ENCODE data around the gene DMWD.

DNA sequence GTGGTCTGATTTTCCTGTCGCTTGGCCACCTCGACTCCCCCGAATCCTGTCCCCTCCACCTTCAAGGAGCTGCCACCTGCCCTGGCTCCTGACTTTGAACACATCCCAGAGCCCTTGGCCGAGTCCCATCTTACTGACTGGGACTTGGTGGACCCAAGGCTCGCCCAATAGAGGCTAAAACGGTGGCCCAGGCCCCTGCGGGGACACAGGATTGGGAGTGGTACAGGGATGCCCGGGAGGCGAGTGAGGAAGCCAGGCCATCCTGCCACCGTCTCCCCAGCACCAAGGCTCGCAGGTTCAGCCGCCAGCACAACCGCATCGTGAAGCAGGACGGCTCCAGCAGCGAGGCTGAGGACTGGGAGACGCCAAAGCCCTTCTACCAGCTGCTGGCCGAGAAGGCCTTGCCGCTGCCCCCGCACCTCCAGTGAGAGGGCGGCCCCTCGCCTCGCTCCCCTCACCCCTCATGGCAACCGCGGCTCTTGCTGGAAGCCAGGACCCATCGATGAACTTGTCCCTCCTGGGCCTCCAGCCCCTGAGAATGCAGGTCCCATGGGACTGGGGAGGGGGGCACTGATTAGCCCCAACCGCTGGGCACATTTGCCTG, 28.9 kb downstream of the DMWD start:
- TF ChIP-seq, protein P1, sequence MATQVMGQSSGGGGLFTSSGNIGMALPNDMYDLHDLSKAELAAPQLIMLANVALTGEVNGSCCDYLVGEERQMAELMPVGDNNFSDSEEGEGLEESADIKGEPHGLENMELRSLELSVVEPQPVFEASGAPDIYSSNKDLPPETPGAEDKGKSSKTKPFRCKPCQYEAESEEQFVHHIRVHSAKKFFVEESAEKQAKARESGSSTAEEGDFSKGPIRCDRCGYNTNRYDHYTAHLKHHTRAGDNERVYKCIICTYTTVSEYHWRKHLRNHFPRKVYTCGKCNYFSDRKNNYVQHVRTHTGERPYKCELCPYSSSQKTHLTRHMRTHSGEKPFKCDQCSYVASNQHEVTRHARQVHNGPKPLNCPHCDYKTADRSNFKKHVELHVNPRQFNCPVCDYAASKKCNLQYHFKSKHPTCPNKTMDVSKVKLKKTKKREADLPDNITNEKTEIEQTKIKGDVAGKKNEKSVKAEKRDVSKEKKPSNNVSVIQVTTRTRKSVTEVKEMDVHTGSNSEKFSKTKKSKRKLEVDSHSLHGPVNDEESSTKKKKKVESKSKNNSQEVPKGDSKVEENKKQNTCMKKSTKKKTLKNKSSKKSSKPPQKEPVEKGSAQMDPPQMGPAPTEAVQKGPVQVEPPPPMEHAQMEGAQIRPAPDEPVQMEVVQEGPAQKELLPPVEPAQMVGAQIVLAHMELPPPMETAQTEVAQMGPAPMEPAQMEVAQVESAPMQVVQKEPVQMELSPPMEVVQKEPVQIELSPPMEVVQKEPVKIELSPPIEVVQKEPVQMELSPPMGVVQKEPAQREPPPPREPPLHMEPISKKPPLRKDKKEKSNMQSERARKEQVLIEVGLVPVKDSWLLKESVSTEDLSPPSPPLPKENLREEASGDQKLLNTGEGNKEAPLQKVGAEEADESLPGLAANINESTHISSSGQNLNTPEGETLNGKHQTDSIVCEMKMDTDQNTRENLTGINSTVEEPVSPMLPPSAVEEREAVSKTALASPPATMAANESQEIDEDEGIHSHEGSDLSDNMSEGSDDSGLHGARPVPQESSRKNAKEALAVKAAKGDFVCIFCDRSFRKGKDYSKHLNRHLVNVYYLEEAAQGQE (IDR thresholded peaks at IDR 0.05), result no peak
- TF ChIP-seq, protein P2, sequence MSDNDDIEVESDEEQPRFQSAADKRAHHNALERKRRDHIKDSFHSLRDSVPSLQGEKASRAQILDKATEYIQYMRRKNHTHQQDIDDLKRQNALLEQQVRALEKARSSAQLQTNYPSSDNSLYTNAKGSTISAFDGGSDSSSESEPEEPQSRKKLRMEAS (IDR thresholded peaks at IDR 0.05), result no peak
- TF ChIP-seq POLR2A (IDR thresholded peaks at IDR 0.05; ENCODE audit: low read length) (no peak), RAD21 (conservative IDR thresholded peaks at IDR 0.05 in 1 of 2, IDR thresholded peaks at IDR 0.05 in 1 of 2) (no peak), KDM1A (IDR thresholded peaks at IDR 0.05; ENCODE audit: low read depth) (no peak), EP300 (IDR thresholded peaks at IDR 0.05) (no peak), SMC3 (IDR thresholded peaks at IDR 0.05) (no peak), MAZ (IDR thresholded peaks at IDR 0.05; ENCODE audit: borderline replicate concordance, low read depth, low read length) (no peak), CHD2 (IDR thresholded peaks at IDR 0.05; ENCODE audit: low read length, partially characterized antibody) (no peak)
- TF ChIP-seq, protein P3, sequence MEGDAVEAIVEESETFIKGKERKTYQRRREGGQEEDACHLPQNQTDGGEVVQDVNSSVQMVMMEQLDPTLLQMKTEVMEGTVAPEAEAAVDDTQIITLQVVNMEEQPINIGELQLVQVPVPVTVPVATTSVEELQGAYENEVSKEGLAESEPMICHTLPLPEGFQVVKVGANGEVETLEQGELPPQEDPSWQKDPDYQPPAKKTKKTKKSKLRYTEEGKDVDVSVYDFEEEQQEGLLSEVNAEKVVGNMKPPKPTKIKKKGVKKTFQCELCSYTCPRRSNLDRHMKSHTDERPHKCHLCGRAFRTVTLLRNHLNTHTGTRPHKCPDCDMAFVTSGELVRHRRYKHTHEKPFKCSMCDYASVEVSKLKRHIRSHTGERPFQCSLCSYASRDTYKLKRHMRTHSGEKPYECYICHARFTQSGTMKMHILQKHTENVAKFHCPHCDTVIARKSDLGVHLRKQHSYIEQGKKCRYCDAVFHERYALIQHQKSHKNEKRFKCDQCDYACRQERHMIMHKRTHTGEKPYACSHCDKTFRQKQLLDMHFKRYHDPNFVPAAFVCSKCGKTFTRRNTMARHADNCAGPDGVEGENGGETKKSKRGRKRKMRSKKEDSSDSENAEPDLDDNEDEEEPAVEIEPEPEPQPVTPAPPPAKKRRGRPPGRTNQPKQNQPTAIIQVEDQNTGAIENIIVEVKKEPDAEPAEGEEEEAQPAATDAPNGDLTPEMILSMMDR (IDR thresholded peaks at IDR 0.05), result no peak

All from A549 (cell line).